ENCODE results near the gene MRTFB. TPM values are rescaled to one million over a fixed set of nuclear protein-coding genes. Genes with fewer than 3 reads are reported as not detected.

MRTFB gene
- total and polyA plus RNA-seq, 2 of the 13 experiments (the other 11 are each of a cell fraction or from before 2014, with no cell fraction given), result 11.4 to 14.0 TPM

DNA sequence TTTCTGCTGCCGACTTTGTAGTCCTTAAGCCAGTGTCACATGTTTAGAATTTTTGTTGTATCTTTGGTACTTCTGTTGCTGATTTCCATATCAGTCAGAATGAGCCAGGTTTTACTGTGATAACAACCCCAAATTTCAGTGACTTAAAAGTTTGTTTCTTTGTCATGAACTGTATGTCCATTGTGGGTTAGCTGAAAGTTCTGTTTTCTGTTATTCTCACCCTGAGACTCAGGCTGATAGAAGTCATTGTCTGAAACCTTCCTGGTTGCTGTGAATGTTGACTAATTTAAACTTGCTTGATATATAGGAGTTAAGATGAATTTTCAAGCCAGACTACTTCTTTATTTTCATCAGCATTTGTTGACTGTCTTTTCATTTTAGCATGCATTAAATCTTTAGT lies 68.8 kb downstream of the MRTFB start:
- in situ Hi-C loops (cut with HindIII; ENCODE audit: extremely low pct_ligation_motif_present, low pct_unique_long_range_greater_than_20kb), result no loop called here
- intact Hi-C loops (cut with micrococcal nuclease; ENCODE audit: unreplicated experiment), result loop anchor here (10.0 kb wide), 1 partner anchor 215 kb away; the partner anchor contains the start of gene ERCC4
- Histone ChIP-seq H3K27me3 (ENCODE audit: control insufficient read depth in 1 of 2, insufficient read depth in 2 of 2, low read length in 2 of 2) (no peaks in the 10 kb centered on the region), H3K4me1 (ENCODE audit: insufficient read depth, low read length) (no peaks in the 10 kb centered on the region), H3K9me3 (ENCODE audit: low read length) (no peaks in the 10 kb centered on the region), H2AFZ (ENCODE audit: low read length) (no peak overlapping the region), H3K36me3 (replicated peaks in 1 of 2; ENCODE audit: control insufficient read depth in 1 of 2, insufficient read depth in 2 of 2, low read length in 2 of 2) (peaks cover 4 to 15% of the 10 kb centered on the region in 2 experiments; a peak in 4 of 5 replicates), H3K4me2 (ENCODE audit: low read depth, low read length) (no peak overlapping the region), H3K9ac (ENCODE audit: insufficient read depth, low read depth, low read length) (no peak overlapping the region), H4K20me1 (ENCODE audit: insufficient read depth, low read length) (no peaks in the 10 kb centered on the region; the same call in 1 of the 2 replicates), H3K79me2 (ENCODE audit: insufficient read depth, low read length) (no peaks in the 10 kb centered on the region), H3K27ac (ENCODE audit: extremely low read length, insufficient read depth, low read length) (no peak overlapping the region), H3K4me3 (replicated peaks in 1 of 3; ENCODE audit: insufficient read depth in 1 of 3, low read depth in 2 of 3, low read length in 3 of 3) (no peak overlapping the region)
- WGBS (ENCODE audit: low lambda C conversion rate), result 97% methylated on average over 1 of the region's 1 CpG
- BruUV-seq (replicated peaks), result no TSS peak
- ChIA-PET CTCF (ENCODE audit: low intra/inter-chr PET ratio, low total read pairs) (no interaction called here), POLR2A (no interaction called here)
- TF ChIP-seq ZNF629 (CRISPR knock-in tag; conservative IDR thresholded peaks at IDR 0.05) (no peak), PPARG (CRISPR knock-in tag; conservative IDR thresholded peaks at IDR 0.05) (no peak)
- TF ChIP-seq, protein P1, sequence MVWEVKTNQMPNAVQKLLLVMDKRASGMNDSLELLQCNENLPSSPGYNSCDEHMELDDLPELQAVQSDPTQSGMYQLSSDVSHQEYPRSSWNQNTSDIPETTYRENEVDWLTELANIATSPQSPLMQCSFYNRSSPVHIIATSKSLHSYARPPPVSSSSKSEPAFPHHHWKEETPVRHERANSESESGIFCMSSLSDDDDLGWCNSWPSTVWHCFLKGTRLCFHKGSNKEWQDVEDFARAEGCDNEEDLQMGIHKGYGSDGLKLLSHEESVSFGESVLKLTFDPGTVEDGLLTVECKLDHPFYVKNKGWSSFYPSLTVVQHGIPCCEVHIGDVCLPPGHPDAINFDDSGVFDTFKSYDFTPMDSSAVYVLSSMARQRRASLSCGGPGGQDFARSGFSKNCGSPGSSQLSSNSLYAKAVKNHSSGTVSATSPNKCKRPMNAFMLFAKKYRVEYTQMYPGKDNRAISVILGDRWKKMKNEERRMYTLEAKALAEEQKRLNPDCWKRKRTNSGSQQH (CRISPR knock-in tag; IDR thresholded peaks at IDR 0.05; ENCODE audit: low read depth), result no peak
- TF ChIP-seq, protein P2, sequence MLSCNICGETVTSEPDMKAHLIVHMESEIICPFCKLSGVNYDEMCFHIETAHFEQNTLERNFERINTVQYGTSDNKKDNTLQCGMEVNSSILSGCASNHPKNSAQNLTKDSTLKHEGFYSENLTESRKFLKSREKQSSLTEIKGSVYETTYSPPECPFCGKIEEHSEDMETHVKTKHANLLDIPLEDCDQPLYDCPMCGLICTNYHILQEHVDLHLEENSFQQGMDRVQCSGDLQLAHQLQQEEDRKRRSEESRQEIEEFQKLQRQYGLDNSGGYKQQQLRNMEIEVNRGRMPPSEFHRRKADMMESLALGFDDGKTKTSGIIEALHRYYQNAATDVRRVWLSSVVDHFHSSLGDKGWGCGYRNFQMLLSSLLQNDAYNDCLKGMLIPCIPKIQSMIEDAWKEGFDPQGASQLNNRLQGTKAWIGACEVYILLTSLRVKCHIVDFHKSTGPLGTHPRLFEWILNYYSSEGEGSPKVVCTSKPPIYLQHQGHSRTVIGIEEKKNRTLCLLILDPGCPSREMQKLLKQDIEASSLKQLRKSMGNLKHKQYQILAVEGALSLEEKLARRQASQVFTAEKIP (CRISPR knock-in tag; IDR thresholded peaks at IDR 0.05; ENCODE audit: borderline replicate concordance), result no peak
- DNase-seq (ENCODE audit: low spot score) (no peak), ATAC-seq (no peak), FAIRE-seq (no peak)

DNA sequence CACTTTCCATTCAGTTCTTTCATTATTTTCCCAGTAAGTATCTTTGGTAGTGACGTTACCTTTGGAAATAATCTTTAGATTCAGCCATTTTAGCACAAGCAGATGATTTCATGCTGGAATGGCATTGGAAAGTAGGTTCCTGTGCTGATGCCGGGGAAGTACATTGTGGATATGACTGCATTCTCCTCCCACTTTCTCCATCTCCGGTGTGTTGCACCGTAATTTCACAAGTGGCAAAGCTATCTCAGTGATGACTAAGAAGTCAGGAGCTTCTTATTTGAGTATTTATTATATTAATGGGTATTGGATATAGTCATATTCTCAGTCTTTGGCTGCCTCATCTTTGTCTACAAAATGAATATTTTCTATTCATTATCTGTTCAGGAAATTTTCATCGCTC lies 69.8 kb downstream of the MRTFB start:
- H3K4me1 ChIP-seq (ENCODE audit: insufficient read depth, low read length), result peaks cover 3% of the 10 kb centered on the region
- TF ChIP-seq PAX8 (CRISPR knock-in tag; IDR thresholded peaks at IDR 0.05; ENCODE audit: borderline replicate concordance), result no peak
- TF ChIP-seq RELA (CRISPR knock-in tag; IDR thresholded peaks at IDR 0.05), result no peak
- TF ChIP-seq ZNF446 (CRISPR knock-in tag; IDR thresholded peaks at IDR 0.05), result no peak
- H3K27ac ChIP-seq (ENCODE audit: extremely low read length, insufficient read depth, low read length), result no peak overlapping the region
- intact Hi-C loops (cut with micrococcal nuclease; ENCODE audit: unreplicated experiment) (no loop called here), in situ Hi-C loops (cut with HindIII; ENCODE audit: extremely low pct_ligation_motif_present, low pct_unique_long_range_greater_than_20kb) (no loop called here)
- ATAC-seq (no peak), FAIRE-seq (no peak), DNase-seq (ENCODE audit: low spot score) (no peak)
- H3K4me3 ChIP-seq (replicated peaks in 1 of 3; ENCODE audit: insufficient read depth in 1 of 3, low read depth in 2 of 3, low read length in 3 of 3), result no peak overlapping the region
- H3K4me2 ChIP-seq (ENCODE audit: low read depth, low read length), result no peak overlapping the region
- H3K27me3 ChIP-seq (ENCODE audit: control insufficient read depth in 1 of 2, insufficient read depth in 2 of 2, low read length in 2 of 2), result no peaks in the 10 kb centered on the region
- ChIA-PET CTCF (ENCODE audit: low intra/inter-chr PET ratio, low total read pairs) (no interaction called here), POLR2A (no interaction called here)
- no peak overlapping the region for H2AFZ ChIP-seq (ENCODE audit: low read length)
- no peak overlapping the region for H3K9ac ChIP-seq (ENCODE audit: insufficient read depth, low read depth, low read length)
- no peaks in the 10 kb centered on the region for H3K9me3 ChIP-seq (ENCODE audit: low read length)
- 95% methylated on average over 5 of the region's 5 CpGs for WGBS (ENCODE audit: low lambda C conversion rate)
- no peaks in the 10 kb centered on the region for H3K79me2 ChIP-seq (ENCODE audit: insufficient read depth, low read length)
- peaks cover 4 to 15% of the 10 kb centered on the region in 2 experiments; a peak in 4 of 5 replicates for H3K36me3 ChIP-seq (replicated peaks in 1 of 2; ENCODE audit: control insufficient read depth in 1 of 2, insufficient read depth in 2 of 2, low read length in 2 of 2)
- no peaks in the 10 kb centered on the region; the same call in 1 of the 2 replicates for H4K20me1 ChIP-seq (ENCODE audit: insufficient read depth, low read length)
- no TSS peak for BruUV-seq (replicated peaks)

Measured in HepG2 (cell line).